ENCODE results near the gene EIF4E3.

- TF ChIP-seq MXI1 (IDR thresholded peaks at IDR 0.05; ENCODE audit: low read depth, low read length) (no peak), EZH2 (IDR thresholded peaks at IDR 0.05; ENCODE audit: borderline replicate concordance, control insufficient read depth, low read depth, low read length) (no peak), ZBTB33 (IDR thresholded peaks at IDR 0.05) (no peak), RAD21 (IDR thresholded peaks at IDR 0.05; ENCODE audit: insufficient read depth, low read depth, low read length) (no peak), ZNF687 (IDR thresholded peaks at IDR 0.05) (no peak), CTCF (IDR thresholded peaks at IDR 0.05 in 2 of 3, conservative IDR thresholded peaks at IDR 0.05 in 1 of 3; ENCODE audit: control insufficient read depth in 2 of 3, extremely low read depth in 1 of 3, insufficient read depth in 1 of 3, low read depth in 3 of 3, low read length in 3 of 3) (no peak), REST (IDR thresholded peaks at IDR 0.05; ENCODE audit: low read depth, low read length) (no peak), MYC (IDR thresholded peaks at IDR 0.05; ENCODE audit: insufficient read depth, insufficient read length, insufficient replicate concordance, low read length, severe bottlenecking) (no peak), ZBTB40 (IDR thresholded peaks at IDR 0.05; ENCODE audit: borderline replicate concordance) (no peak), NR2C1 (IDR thresholded peaks at IDR 0.05) (no peak), NRF1 (conservative IDR thresholded peaks at IDR 0.05; ENCODE audit: low read depth, low read length) (no peak), SP1 (IDR thresholded peaks at IDR 0.05; ENCODE audit: low read depth, low read length) (no peak), CREM (IDR thresholded peaks at IDR 0.05; ENCODE audit: low read depth) (no peak), KDM1A (IDR thresholded peaks at IDR 0.05; ENCODE audit: borderline replicate concordance) (no peak)
Observed at GRCh38 chr3:71695000-71695482, 30.2 kb downstream of the EIF4E3 start.

Measured in GM12878 (cell line).